ENCODE data around the gene ZNF830.
"Not testable (repeated sequence)": the region's sequence is repeated elsewhere in the genome, so short reads cannot be mapped to it uniquely, and the experiment has no call there.

ZNF830 gene

GRCh38 chr17:34930283-34930682 lies 31.1 kb upstream of the ZNF830 start:
- Histone ChIP-seq H3K27ac (ENCODE audit: low read depth, low read length) (no peak overlapping the region), H3K36me3 (ENCODE audit: control insufficient read depth, low read length) (no peaks in the 10 kb centered on the region), H3K4me2 (ENCODE audit: low read length) (no peak overlapping the region), H3K27me3 (ENCODE audit: control insufficient read depth, low read length) (0 out of 2 replicates have a peak, but pooled peaks cover 2% of the 10 kb centered on the region), H4K20me1 (ENCODE audit: control insufficient read depth, insufficient read depth, low read depth, low read length) (no peaks in the 10 kb centered on the region), H3F3A (ENCODE audit: control insufficient read depth, insufficient read depth) (no peaks in the 10 kb centered on the region), H3K79me2 (ENCODE audit: control insufficient read depth, low read length) (no peaks in the 10 kb centered on the region), H3K9me2 (replicated peaks; ENCODE audit: control insufficient read depth, low read length) (no peaks in the 10 kb centered on the region), H3K4me1 (ENCODE audit: control insufficient read depth, low read length) (no peaks in the 10 kb centered on the region), H3K4me3 (ENCODE audit: low read length) (no peak overlapping the region), H3K9me3 (ENCODE audit: control insufficient read depth, insufficient read depth, low read length) (no peaks in the 10 kb centered on the region)
- TF ChIP-seq EZH2phosphoT487 (IDR thresholded peaks at IDR 0.05; ENCODE audit: borderline replicate concordance, low read length) (no peak), CTCF (IDR thresholded peaks at IDR 0.05; ENCODE audit: low read depth, low read length, poor library complexity, severe bottlenecking) (no peak)

- H3F3A ChIP-seq (ENCODE audit: control insufficient read depth, insufficient read depth); H3K9me2 ChIP-seq (replicated peaks; ENCODE audit: control insufficient read depth, low read length); H4K20me1 ChIP-seq (ENCODE audit: control insufficient read depth, insufficient read depth, low read depth, low read length); H3K27me3 ChIP-seq (ENCODE audit: control insufficient read depth, low read length); H3K36me3 ChIP-seq (ENCODE audit: control insufficient read depth, low read length); H3K79me2 ChIP-seq (ENCODE audit: control insufficient read depth, low read length); H3K27ac ChIP-seq (ENCODE audit: low read depth, low read length); H3K4me1 ChIP-seq (ENCODE audit: control insufficient read depth, low read length); H3K9me3 ChIP-seq (ENCODE audit: control insufficient read depth, insufficient read depth, low read length); H3K4me3 ChIP-seq (ENCODE audit: low read length); H3K4me2 ChIP-seq (ENCODE audit: low read length): not testable (repeated sequence)
These were observed 10.6 kb upstream of the ZNF830 start for GRCh38 chr17:34950780-34951179.

- H3K27me3 ChIP-seq (ENCODE audit: control insufficient read depth, low read length) = no peaks in the 10 kb centered on the region
- no peaks in the 10 kb centered on the region for H3K9me2 ChIP-seq (replicated peaks; ENCODE audit: control insufficient read depth, low read length)
- H3K4me2 ChIP-seq (ENCODE audit: low read length) = no peak overlapping the region
- peaks cover 16% of the 10 kb centered on the region for H3K36me3 ChIP-seq (ENCODE audit: control insufficient read depth, low read length)
- H3K4me1 ChIP-seq (ENCODE audit: control insufficient read depth, low read length) = peaks cover 20% of the 10 kb centered on the region
- H4K20me1 ChIP-seq (ENCODE audit: control insufficient read depth, insufficient read depth, low read depth, low read length) = no peaks in the 10 kb centered on the region
- TF ChIP-seq CTCF (IDR thresholded peaks at IDR 0.05; ENCODE audit: low read depth, low read length, poor library complexity, severe bottlenecking) = no peak
- TF ChIP-seq EZH2phosphoT487 (IDR thresholded peaks at IDR 0.05; ENCODE audit: borderline replicate concordance, low read length) = no peak
- no peak overlapping the region for H3K4me3 ChIP-seq (ENCODE audit: low read length)
- H3F3A ChIP-seq (ENCODE audit: control insufficient read depth, insufficient read depth) = no peaks in the 10 kb centered on the region
- H3K27ac ChIP-seq (ENCODE audit: low read depth, low read length) = no peak overlapping the region
- no peaks in the 10 kb centered on the region for H3K9me3 ChIP-seq (ENCODE audit: control insufficient read depth, insufficient read depth, low read length)
- H3K79me2 ChIP-seq (ENCODE audit: control insufficient read depth, low read length) = peaks cover 30% of the 10 kb centered on the region
These were observed 2.9 kb upstream of the ZNF830 start for GRCh38 chr17:34958438-34958837.

- Histone ChIP-seq H3K4me1 (ENCODE audit: control insufficient read depth, low read length) (peaks cover 2% of the 10 kb centered on the region), H3K79me2 (ENCODE audit: control insufficient read depth, low read length) (peaks cover 1% of the 10 kb centered on the region), H3K4me3 (ENCODE audit: low read length) (no peak overlapping the region), H3F3A (ENCODE audit: control insufficient read depth, insufficient read depth) (0 out of 2 replicates have a peak, but pooled peaks cover under 1% of the 10 kb centered on the region), H3K9me3 (ENCODE audit: control insufficient read depth, insufficient read depth, low read length) (no peaks in the 10 kb centered on the region), H3K27me3 (ENCODE audit: control insufficient read depth, low read length) (no peaks in the 10 kb centered on the region), H3K27ac (ENCODE audit: low read depth, low read length) (no peak overlapping the region), H3K36me3 (ENCODE audit: control insufficient read depth, low read length) (no peaks in the 10 kb centered on the region), H3K4me2 (ENCODE audit: low read length) (no peak overlapping the region), H4K20me1 (ENCODE audit: control insufficient read depth, insufficient read depth, low read depth, low read length) (no peaks in the 10 kb centered on the region), H3K9me2 (replicated peaks; ENCODE audit: control insufficient read depth, low read length) (no peaks in the 10 kb centered on the region)
- TF ChIP-seq EZH2phosphoT487 (IDR thresholded peaks at IDR 0.05; ENCODE audit: borderline replicate concordance, low read length) = no peak
- no peak for TF ChIP-seq CTCF (IDR thresholded peaks at IDR 0.05; ENCODE audit: low read depth, low read length, poor library complexity, severe bottlenecking)
These were observed 12.8 kb downstream of the ZNF830 start for GRCh38 chr17:34974179-34974578.

All from DOHH2 (cell line).